Measurements from ENCODE around the gene ITGAE. TPM values are rescaled to one million over a fixed set of nuclear protein-coding genes. Genes with fewer than 3 reads are reported as not detected.

Gene ITGAE
- total and polyA plus RNA-seq, 10 of the 15 experiments (the other 5 are each of a cell fraction or from before 2014, with no cell fraction given): 13.1 to 161 (median 34.8) TPM

- Histone ChIP-seq H3K9me3 (replicated peaks; ENCODE audit: control insufficient read depth, insufficient read depth, low read length) (no peaks in the 10 kb centered on the region), H3K79me2 (ENCODE audit: control insufficient read depth, insufficient read depth, low read length) (peaks cover 22% of the 10 kb centered on the region), H3K4me2 (ENCODE audit: control insufficient read depth, insufficient read depth) (no peak overlapping the region), H3K9ac (ENCODE audit: control insufficient read depth, insufficient read depth, low read length) (no peak overlapping the region), H3K27ac (ENCODE audit: control insufficient read depth, insufficient read depth) (no peak overlapping the region), H3K27me3 (replicated peaks in 1 of 2; ENCODE audit: control insufficient read depth in 2 of 2, insufficient read depth in 2 of 2, low read length in 1 of 2) (no peaks in the 10 kb centered on the region; a peak in 1 of 4 replicates), H2AFZ (ENCODE audit: control insufficient read depth, low read depth, low read length) (no peak overlapping the region), H3K4me3 (no peak overlapping the region), H3K4me1 (ENCODE audit: control insufficient read depth, insufficient read depth, low read length) (peaks cover 17% of the 10 kb centered on the region), H3K36me3 (ENCODE audit: control insufficient read depth in 2 of 2, insufficient read depth in 2 of 2, low read length in 1 of 2) (no peaks in the 10 kb centered on the region; a peak in 1 of 4 replicates), H4K20me1 (ENCODE audit: control insufficient read depth, insufficient read depth) (no peaks in the 10 kb centered on the region)
- whole genome bisulfite sequencing (ENCODE audit: insufficient coverage, insufficient replicate concordance, low lambda C conversion rate, missing lambda C conversion rate): 71% methylated on average over 9 of the region's 9 CpGs
- FAIRE-seq: no peak
- no TSS peak for BruUV-seq (replicated peaks)
- RAD21 ChIA-PET (ENCODE audit: unreplicated experiment): no interaction called here
- no peak for DNase-seq (ENCODE audit: low read depth, low spot score)
- in situ Hi-C loops (cut with MboI) (no loop called here), intact Hi-C loops (cut with micrococcal nuclease; ENCODE audit: unreplicated experiment) (no loop called here)
- POLR2A ChIA-PET: no interaction called here
- SMC1A ChIA-PET (ENCODE audit: uncharacterized antibody, unreplicated experiment): interaction anchor here (6.5 kb wide), 1 partner anchor 111 kb away, joined by 79 read pairs; no protein-coding TSS in a partner anchor
- ATAC-seq: no peak
- TF ChIP-seq NFYB (IDR thresholded peaks at IDR 0.05; ENCODE audit: insufficient read depth, low read depth, low read length) (no peak), CHD2 (IDR thresholded peaks at IDR 0.05; ENCODE audit: borderline replicate concordance, low read depth, low read length) (no peak), CHD4 (IDR thresholded peaks at IDR 0.05) (no peak), RBBP5 (conservative IDR thresholded peaks at IDR 0.05) (no peak), SP1 (IDR thresholded peaks at IDR 0.05; ENCODE audit: low read depth, low read length) (no peak), ZBED1 (IDR thresholded peaks at IDR 0.05; ENCODE audit: borderline replicate concordance) (no peak), ZZZ3 (IDR thresholded peaks at IDR 0.05; ENCODE audit: control insufficient read depth, insufficient read length, low read depth) (no peak), ZBTB33 (IDR thresholded peaks at IDR 0.05) (no peak), CBFB (IDR thresholded peaks at IDR 0.05; ENCODE audit: low read depth) (no peak), RFX5 (IDR thresholded peaks at IDR 0.05; ENCODE audit: low read depth, low read length) (no peak)
- CTCF ChIA-PET: interaction anchor here (1.2 to 1.7 kb wide), 2 partner anchors 21 to 111 kb away, joined by 6 to 8 read pairs; no protein-coding TSS in a partner anchor
Measured at GRCh38 chr17:3848229-3848835, 47.3 kb upstream of the ITGAE start.

All from GM12878 (cell line).